H1 (cell line): ENCODE results near the gene PRKCZ. TPM values are rescaled to one million over a fixed set of nuclear protein-coding genes. Genes with fewer than 3 reads are reported as not detected.

Experiments used
- E2F6 ChIP-seq: IDR thresholded peaks from 2 replicates; pipeline ENCODE4 v1.6.1; 2012; ENCODE audit warnings: inconsistent platforms
- PHF8 ChIP-seq: fragments of 200-600 bp; sonication (generic); conservative IDR thresholded peaks from 2 replicates; pipeline ENCODE4 v1.7.1; 2012; ENCODE audit warnings: low read depth, mild to moderate bottlenecking, inconsistent platforms, low read length, moderate library complexity
- SAP30 ChIP-seq: fragments of 300-600 bp; sonication (generic); IDR thresholded peaks from 2 replicates; pipeline ENCODE4 v1.7.1; 2012; ENCODE audit warnings: low read length, moderate library complexity, mild to moderate bottlenecking, inconsistent platforms; ENCODE audit not compliant: insufficient read depth, insufficient replicate concordance
- SIN3A ChIP-seq, 2 experiments: IDR thresholded peaks in 1 of 2; conservative IDR thresholded peaks in 1 of 2; 2 replicates each; pipeline ENCODE4 v1.6.1; 2011 to 2012; ENCODE audit warnings: low read length in 2 of 2, improper control_type of control experiment in 1 of 2, low read depth in 1 of 2, mild to moderate bottlenecking in 1 of 2
- TCF12 ChIP-seq: IDR thresholded peaks from 2 replicates; pipeline ENCODE4 v1.6.1; 2011; ENCODE audit warnings: low read depth, mild to moderate bottlenecking, low read length
- polyA plus RNA-seq, 7 experiments: library from polyadenylated mRNA; depleted of rRNA in 3 of 7; stranded (reverse) in 5 of 7; unstranded in 2 of 7; fragments of >200 nt in 5 of 7; fragments of 200-250 nt in 2 of 7; gene quantifications; 1 replicate in 5 of 7; 2 replicates in 1 of 7; 4 replicates in 1 of 7; pipeline versions ENCODE4 v1.2.1 to v1.2.3, GENCODE V29; 2011 to 2013; ENCODE audit warnings: missing spikeins in 2 of 7, mixed read lengths in 2 of 7
- total RNA-seq: library from RNA; stranded (reverse); fragmentation: NEBNext Ultra II Directional; extraction: Animal tissue kit (Norgen Biotek cat#: 25700); gene quantifications from 2 replicates; pipeline ENCODE4 v1.2.1, GENCODE V29; 2021
- TF ChIP-seq, protein P1 (sequence below), 3 experiments: IDR thresholded peaks; 1 replicate in 2 of 3; 2 replicates in 1 of 3; pipeline versions ENCODE4 v1.5.1 to v1.6.1; 2011; ENCODE audit warnings: low read length in 3 of 3, mild to moderate bottlenecking in 3 of 3, inconsistent platforms in 2 of 3, low read depth in 1 of 3, moderate library complexity in 1 of 3; ENCODE audit not compliant: insufficient read depth in 1 of 3; ENCODE audit errors: control extremely low read depth in 1 of 3

The PRKCZ gene
- total and polyA plus RNA-seq, 2 of the 8 experiments (the other 6 are each of a cell fraction or from before 2014, with no cell fraction given), result 37.4 to 45.1 TPM

DNA sequence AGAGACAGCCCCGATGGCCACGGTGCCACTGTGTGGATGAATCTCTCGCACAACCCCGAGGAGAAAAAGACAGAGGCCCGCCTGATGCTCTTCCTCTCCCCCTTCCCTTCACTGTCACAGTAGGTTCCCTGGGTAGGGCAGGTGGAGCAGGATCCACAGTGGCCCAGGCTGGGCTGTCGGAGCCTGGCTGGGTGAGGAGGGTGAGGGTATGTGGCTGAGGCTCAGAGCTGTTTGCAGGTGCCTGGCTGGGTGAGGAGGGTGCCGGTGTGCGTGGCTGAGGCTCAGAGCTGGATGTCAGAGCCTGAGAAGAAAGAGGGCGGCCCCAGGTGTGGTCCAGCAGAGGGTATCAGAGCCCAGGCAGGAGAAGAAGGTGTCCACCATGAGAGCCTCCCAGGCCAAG lies 49.4 kb upstream of the PRKCZ start (continued):
- TF ChIP-seq, protein P1, sequence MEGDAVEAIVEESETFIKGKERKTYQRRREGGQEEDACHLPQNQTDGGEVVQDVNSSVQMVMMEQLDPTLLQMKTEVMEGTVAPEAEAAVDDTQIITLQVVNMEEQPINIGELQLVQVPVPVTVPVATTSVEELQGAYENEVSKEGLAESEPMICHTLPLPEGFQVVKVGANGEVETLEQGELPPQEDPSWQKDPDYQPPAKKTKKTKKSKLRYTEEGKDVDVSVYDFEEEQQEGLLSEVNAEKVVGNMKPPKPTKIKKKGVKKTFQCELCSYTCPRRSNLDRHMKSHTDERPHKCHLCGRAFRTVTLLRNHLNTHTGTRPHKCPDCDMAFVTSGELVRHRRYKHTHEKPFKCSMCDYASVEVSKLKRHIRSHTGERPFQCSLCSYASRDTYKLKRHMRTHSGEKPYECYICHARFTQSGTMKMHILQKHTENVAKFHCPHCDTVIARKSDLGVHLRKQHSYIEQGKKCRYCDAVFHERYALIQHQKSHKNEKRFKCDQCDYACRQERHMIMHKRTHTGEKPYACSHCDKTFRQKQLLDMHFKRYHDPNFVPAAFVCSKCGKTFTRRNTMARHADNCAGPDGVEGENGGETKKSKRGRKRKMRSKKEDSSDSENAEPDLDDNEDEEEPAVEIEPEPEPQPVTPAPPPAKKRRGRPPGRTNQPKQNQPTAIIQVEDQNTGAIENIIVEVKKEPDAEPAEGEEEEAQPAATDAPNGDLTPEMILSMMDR (IDR thresholded peaks at IDR 0.05; ENCODE audit: control extremely low read depth in 1 of 3, insufficient read depth in 1 of 3, low read depth in 1 of 3, low read length in 3 of 3), result no peak
- TF ChIP-seq TCF12 (no peak), SIN3A (conservative IDR thresholded peaks at IDR 0.05 in 1 of 2, IDR thresholded peaks at IDR 0.05 in 1 of 2; ENCODE audit: low read depth in 1 of 2, low read length in 2 of 2) (no peak), E2F6 (no peak), SAP30 (no peak), PHF8 (no peak)
- TF ChIP-seq, all 59 proteins: peak for 0
